IMR-90 (cell line): ENCODE measurements around the gene ST3GAL4. TPM values are rescaled to one million over a fixed set of nuclear protein-coding genes. Genes with fewer than 3 reads are reported as not detected.

Source experiments
- ATAC-seq: fragments of 200-7000 bp; cut with Tn5 transposase; 2 replicates; pipeline ENCODE4 v1.9.1; 2020; ENCODE audit warnings: low read depth, mild to moderate bottlenecking, moderate library complexity
- BruUV-seq: library from RNA; stranded (reverse); fragments of 400-500 nt; replicated peaks from 2 replicates; lab custom pipeline; 2021; lab: Mats Ljungman, UMichigan
- CTCF ChIA-PET: fragments of 300-600 bp; formaldehyde crosslinking; extraction: SDS; loops from one replicate; lab custom pipeline; 2021; ENCODE audit warnings: antibody characterized with exemption; lab: Yijun Ruan, JAX
- POLR2A ChIA-PET: fragments of 300-600 bp; sonication (Branson Sonifier 250); formaldehyde crosslinking; loops from one replicate; lab custom pipeline; 2022; ENCODE audit warnings: antibody characterized with exemption; ENCODE audit not compliant: unreplicated experiment; lab: Charles Lee
- DNase-seq: peaks from one replicate; pipeline ENCODE4 v3.0.0; 2013
- H2AFZ ChIP-seq: replicated peaks from 2 replicates; pipeline ENCODE3; 2013; ENCODE audit warnings: low read length, mild to moderate bottlenecking; ENCODE audit not compliant: poor library complexity
- H2AK5ac ChIP-seq: 2 replicates; pipeline ENCODE4 v1.6.1; 2013; ENCODE audit warnings: low read depth, low read length, inconsistent platforms
- H2AK9ac ChIP-seq: replicated peaks from 2 replicates; pipeline ENCODE3; 2013; ENCODE audit warnings: mild to moderate bottlenecking, low read depth, low read length, moderate library complexity; ENCODE audit not compliant: poor library complexity
- H2BK120ac ChIP-seq: 2 replicates; pipeline ENCODE4 v1.6.1; 2013; ENCODE audit warnings: low read depth, low read length, inconsistent platforms
- H2BK15ac ChIP-seq: 3 replicates; pipeline ENCODE4 v1.6.1; 2013; ENCODE audit warnings: low read depth, low read length, inconsistent platforms
- H2BK20ac ChIP-seq: 2 replicates; pipeline ENCODE4 v1.6.1; 2013; ENCODE audit warnings: low read depth, mild to moderate bottlenecking, inconsistent platforms, low read length, moderate library complexity
- H2BK5ac ChIP-seq: 2 replicates; pipeline ENCODE4 v1.6.1; 2013; ENCODE audit warnings: mild to moderate bottlenecking, low read depth, low read length, inconsistent platforms; ENCODE audit not compliant: poor library complexity, severe bottlenecking
- H3K14ac ChIP-seq: replicated peaks from 2 replicates; pipeline ENCODE4 v1.6.1; 2013; ENCODE audit warnings: low read depth, low read length, inconsistent platforms
- H3K18ac ChIP-seq: 2 replicates; pipeline ENCODE4 v1.6.1; 2013; ENCODE audit warnings: low read depth, low read length, control low read depth
- H3K23ac ChIP-seq: 2 replicates; pipeline ENCODE4 v1.6.1; 2013; ENCODE audit warnings: low read depth, low read length, inconsistent platforms
- H3K27ac ChIP-seq: 2 replicates; pipeline ENCODE4 v1.5.1; 2013; ENCODE audit warnings: mild to moderate bottlenecking, control low read depth, low read length; ENCODE audit not compliant: insufficient read depth
- H3K27me3 ChIP-seq: 2 replicates; pipeline ENCODE4 v1.6.1; 2013; ENCODE audit warnings: low read length; ENCODE audit not compliant: control insufficient read depth, insufficient read depth
- H3K36me3 ChIP-seq: 2 replicates; pipeline ENCODE4 v1.6.1; 2013; ENCODE audit warnings: low read length, mixed read lengths; ENCODE audit not compliant: control insufficient read depth, insufficient read depth
- H3K4ac ChIP-seq: 2 replicates; pipeline ENCODE4 v1.6.1; 2013; ENCODE audit warnings: low read depth, low read length, inconsistent platforms
- H3K4me1 ChIP-seq: 2 replicates; pipeline ENCODE4 v1.6.1; 2013; ENCODE audit warnings: low read length, mixed read lengths; ENCODE audit not compliant: control insufficient read depth, insufficient read depth
- H3K4me2 ChIP-seq: 2 replicates; pipeline ENCODE4 v1.6.1; 2013; ENCODE audit warnings: low read depth, mild to moderate bottlenecking, control low read depth, low read length, moderate library complexity
- H3K4me3 ChIP-seq: 2 replicates; pipeline ENCODE4 v1.5.1; 2013; ENCODE audit warnings: low read depth, mild to moderate bottlenecking, control low read depth, low read length, moderate library complexity; ENCODE audit not compliant: insufficient read depth
- H3K56ac ChIP-seq: 2 replicates; pipeline ENCODE4 v1.6.1; 2013; ENCODE audit warnings: low read length, inconsistent platforms; ENCODE audit not compliant: insufficient read depth; ENCODE audit errors: extremely low read depth
- H3K79me1 ChIP-seq, 2 experiments: 2 replicates each; pipeline ENCODE4 v1.6.1; 2013; ENCODE audit warnings: low read length in 2 of 2, inconsistent platforms in 1 of 2, low read depth in 1 of 2
- H3K9ac ChIP-seq: 2 replicates; pipeline ENCODE4 v1.6.1; 2013; ENCODE audit warnings: low read depth, low read length, control low read depth
- H3K9me1 ChIP-seq: 2 replicates; pipeline ENCODE4 v1.6.1; 2013; ENCODE audit warnings: low read length, inconsistent platforms; ENCODE audit not compliant: insufficient read depth
- H3K9me3 ChIP-seq: 2 replicates; pipeline ENCODE4 v1.6.1; 2013; ENCODE audit warnings: low read length; ENCODE audit not compliant: control insufficient read depth, insufficient read depth
- H4K20me1 ChIP-seq: 2 replicates; pipeline ENCODE4 v1.6.1; 2013; ENCODE audit warnings: low read length, inconsistent platforms; ENCODE audit not compliant: insufficient read depth
- H4K5ac ChIP-seq: 2 replicates; pipeline ENCODE4 v1.6.1; 2013; ENCODE audit warnings: mild to moderate bottlenecking, low read depth, low read length, control low read depth
- H4K8ac ChIP-seq, 2 experiments: 2 replicates each; pipeline ENCODE4 v1.6.1; 2013; ENCODE audit warnings: low read depth in 2 of 2, low read length in 2 of 2, control low read depth in 1 of 2, inconsistent platforms in 1 of 2
- H4K91ac ChIP-seq: 2 replicates; pipeline ENCODE4 v1.6.1; 2013; ENCODE audit warnings: low read depth, low read length, inconsistent platforms; ENCODE audit not compliant: insufficient read depth
- CEBPB ChIP-seq: IDR thresholded peaks from 2 replicates; pipeline ENCODE4 v1.6.1; 2012; ENCODE audit warnings: low read depth, low read length, improper control_type of control experiment
- CHD1 ChIP-seq: IDR thresholded peaks from 2 replicates; pipeline ENCODE4 v1.6.1; 2012; ENCODE audit warnings: low read depth, low read length, improper control_type of control experiment
- CTCF ChIP-seq: conservative IDR thresholded peaks from 2 replicates; pipeline ENCODE4 v1.5.1; 2012; ENCODE audit warnings: mild to moderate bottlenecking, low read depth, low read length, improper control_type of control experiment
- ELK1 ChIP-seq: fragments of 150-350 bp; IDR thresholded peaks from 2 replicates; pipeline ENCODE4 v1.6.1; 2016; ENCODE audit warnings: low read depth, mild to moderate bottlenecking, low read length, moderate library complexity, borderline replicate concordance
- FOS ChIP-seq: fragments of 150-350 bp; IDR thresholded peaks from 2 replicates; pipeline ENCODE4 v1.6.1; 2016; ENCODE audit warnings: low read depth, low read length
- MAZ ChIP-seq: IDR thresholded peaks from 2 replicates; pipeline ENCODE4 v1.6.1; 2012; ENCODE audit warnings: low read depth, mild to moderate bottlenecking, low read length, improper control_type of control experiment, moderate library complexity, borderline replicate concordance
- NFE2L2 ChIP-seq: fragments of 150-350 bp; IDR thresholded peaks from 2 replicates; pipeline ENCODE4 v1.6.1; 2016; ENCODE audit warnings: low read depth, mild to moderate bottlenecking, low read length
- RCOR1 ChIP-seq: IDR thresholded peaks from 2 replicates; pipeline ENCODE4 v1.6.1; 2012; ENCODE audit warnings: mild to moderate bottlenecking, low read length, improper control_type of control experiment; ENCODE audit not compliant: insufficient replicate concordance
- WGBS, 2 experiments: methylation state at CpG; one replicate each; pipeline versions ENCODE4 v1.1.5 to v1.1.7; 2013; ENCODE audit warnings: missing lambda C conversion rate in 2 of 2; ENCODE audit not compliant: insufficient read length in 1 of 2; ENCODE audit errors: extremely low coverage in 2 of 2; 5-methylcytosine and 5-hydroxymethylcytosine counted together
- dilution Hi-C: fragments of 300-500 bp; cut with HindIII; formaldehyde crosslinking; loops from one replicate; pipeline ENCODE4 v1.14.3; 2018; ENCODE audit warnings: low sequenced_read_pairs; ENCODE audit not compliant: unreplicated experiment
- in situ Hi-C: fragments of 300-500 bp; cut with MboI; formaldehyde crosslinking; loops from 3 replicates; pipeline ENCODE4 v1.14.3; 2019; ENCODE audit warnings: low sequenced_read_pairs, inconsistent platforms, mixed read lengths
- intact Hi-C: fragments of 100-400 bp; cut with micrococcal nuclease; formaldehyde crosslinking; loops from 2 replicates; pipeline ENCODE4 v1.10.0; 2022
- polyA plus RNA-seq, 3 experiments: library from polyadenylated mRNA; depleted of rRNA; stranded (reverse); fragments of >200 nt; gene quantifications; 2 replicates each; pipeline ENCODE4 v1.2.3, GENCODE V29; 2012; ENCODE audit warnings: low replicate concordance in 1 of 3
- total RNA-seq: library from RNA; depleted of rRNA; stranded (reverse); fragments of >200 nt; gene quantifications from 2 replicates; pipeline ENCODE4 v1.2.3, GENCODE V29; 2012

ST3GAL4 gene
- total and polyA plus RNA-seq, 2 of the 4 experiments (the other 2 are of a cell fraction): 17.0 to 19.7 TPM

- no TSS peak for BruUV-seq
- H3K23ac ChIP-seq: no peak overlapping the region
- no peak overlapping the region for H3K9ac ChIP-seq
- ChIA-PET POLR2A (no interaction called here), CTCF (no interaction called here)
- dilution Hi-C loops (no loop called here), in situ Hi-C loops (no loop called here), intact Hi-C loops (no loop called here)
- H2BK5ac ChIP-seq: no peak overlapping the region
- no peak overlapping the region for H3K18ac ChIP-seq
- no peak overlapping the region for H3K4me2 ChIP-seq
- no peaks in the 10 kb centered on the region for H3K27me3 ChIP-seq
- no peak overlapping the region for H4K8ac ChIP-seq
- H2AK9ac ChIP-seq: no peak overlapping the region
- H3K27ac ChIP-seq: no peak overlapping the region
- H3K9me1 ChIP-seq: no peaks in the 10 kb centered on the region; the same call in 1 of the 2 replicates
- no peak overlapping the region for H2AK5ac ChIP-seq
- H3K56ac ChIP-seq: no peak overlapping the region
- H3K9me3 ChIP-seq: no peaks in the 10 kb centered on the region
- no peaks in the 10 kb centered on the region for H3K36me3 ChIP-seq
- H2AFZ ChIP-seq: no peak overlapping the region
- no peak overlapping the region for H3K4me3 ChIP-seq
- peaks cover 10 to 25% of the 10 kb centered on the region in 2 experiments; a peak in 2 of 4 replicates for H3K79me1 ChIP-seq
- no peak for DNase-seq
- WGBS, 2 experiments: no CpG with 5 or more reads among the region's 10 CpGs
- ATAC-seq: no peak
- H2BK20ac ChIP-seq: no peak overlapping the region
- no peak overlapping the region for H4K5ac ChIP-seq
- no peak overlapping the region for H2BK15ac ChIP-seq
- TF ChIP-seq FOS (no peak), CHD1 (no peak), ELK1 (no peak), RCOR1 (no peak), CEBPB (no peak), MAZ (no peak), NFE2L2 (no peak), CTCF (no peak)
- H3K14ac ChIP-seq: no peak overlapping the region
- no peak overlapping the region for H4K91ac ChIP-seq
- H4K20me1 ChIP-seq: peaks cover 4% of the 10 kb centered on the region
- peaks cover 5% of the 10 kb centered on the region; the same call in 1 of the 2 replicates for H3K4me1 ChIP-seq
- H2BK120ac ChIP-seq: no peak overlapping the region
- no peak overlapping the region for H3K4ac ChIP-seq
Measured at GRCh38 chr11:126363706-126364248, 8.3 kb downstream of the ST3GAL4 start.
